IMR-90 (cell line): ENCODE results near the gene MADD. TPM values are rescaled to one million over a fixed set of nuclear protein-coding genes. Genes with fewer than 3 reads are reported as not detected.

ENCODE experiments used
- ATAC-seq: fragments of 200-7000 bp; cut with Tn5 transposase; 2 replicates; pipeline ENCODE4 v1.9.1; 2020; ENCODE audit warnings: low read depth, mild to moderate bottlenecking, moderate library complexity
- BruUV-seq: library from RNA; stranded (reverse); fragments of 400-500 nt; replicated peaks from 2 replicates; lab custom pipeline; 2021; lab: Mats Ljungman, UMichigan
- CTCF ChIA-PET: fragments of 300-600 bp; formaldehyde crosslinking; extraction: SDS; loops from one replicate; lab custom pipeline; 2021; ENCODE audit warnings: antibody characterized with exemption; lab: Yijun Ruan, JAX
- POLR2A ChIA-PET: fragments of 300-600 bp; sonication (Branson Sonifier 250); formaldehyde crosslinking; loops from one replicate; lab custom pipeline; 2022; ENCODE audit warnings: antibody characterized with exemption; ENCODE audit not compliant: unreplicated experiment; lab: Charles Lee
- DNase-seq: peaks from one replicate; pipeline ENCODE4 v3.0.0; 2013
- H2AFZ ChIP-seq: replicated peaks from 2 replicates; pipeline ENCODE3; 2013; ENCODE audit warnings: low read length, mild to moderate bottlenecking; ENCODE audit not compliant: poor library complexity
- H2AK5ac ChIP-seq: 2 replicates; pipeline ENCODE4 v1.6.1; 2013; ENCODE audit warnings: low read depth, low read length, inconsistent platforms
- H2AK9ac ChIP-seq: replicated peaks from 2 replicates; pipeline ENCODE3; 2013; ENCODE audit warnings: mild to moderate bottlenecking, low read depth, low read length, moderate library complexity; ENCODE audit not compliant: poor library complexity
- H2BK120ac ChIP-seq: 2 replicates; pipeline ENCODE4 v1.6.1; 2013; ENCODE audit warnings: low read depth, low read length, inconsistent platforms
- H2BK15ac ChIP-seq: 3 replicates; pipeline ENCODE4 v1.6.1; 2013; ENCODE audit warnings: low read depth, low read length, inconsistent platforms
- H2BK20ac ChIP-seq: 2 replicates; pipeline ENCODE4 v1.6.1; 2013; ENCODE audit warnings: low read depth, mild to moderate bottlenecking, inconsistent platforms, low read length, moderate library complexity
- H2BK5ac ChIP-seq: 2 replicates; pipeline ENCODE4 v1.6.1; 2013; ENCODE audit warnings: mild to moderate bottlenecking, low read depth, low read length, inconsistent platforms; ENCODE audit not compliant: poor library complexity, severe bottlenecking
- H3K14ac ChIP-seq: replicated peaks from 2 replicates; pipeline ENCODE4 v1.6.1; 2013; ENCODE audit warnings: low read depth, low read length, inconsistent platforms
- H3K18ac ChIP-seq: 2 replicates; pipeline ENCODE4 v1.6.1; 2013; ENCODE audit warnings: low read depth, low read length, control low read depth
- H3K23ac ChIP-seq: 2 replicates; pipeline ENCODE4 v1.6.1; 2013; ENCODE audit warnings: low read depth, low read length, inconsistent platforms
- H3K27ac ChIP-seq: 2 replicates; pipeline ENCODE4 v1.5.1; 2013; ENCODE audit warnings: mild to moderate bottlenecking, control low read depth, low read length; ENCODE audit not compliant: insufficient read depth
- H3K27me3 ChIP-seq: 2 replicates; pipeline ENCODE4 v1.6.1; 2013; ENCODE audit warnings: low read length; ENCODE audit not compliant: control insufficient read depth, insufficient read depth
- H3K36me3 ChIP-seq: 2 replicates; pipeline ENCODE4 v1.6.1; 2013; ENCODE audit warnings: low read length, mixed read lengths; ENCODE audit not compliant: control insufficient read depth, insufficient read depth
- H3K4ac ChIP-seq: 2 replicates; pipeline ENCODE4 v1.6.1; 2013; ENCODE audit warnings: low read depth, low read length, inconsistent platforms
- H3K4me1 ChIP-seq: 2 replicates; pipeline ENCODE4 v1.6.1; 2013; ENCODE audit warnings: low read length, mixed read lengths; ENCODE audit not compliant: control insufficient read depth, insufficient read depth
- H3K4me2 ChIP-seq: 2 replicates; pipeline ENCODE4 v1.6.1; 2013; ENCODE audit warnings: low read depth, mild to moderate bottlenecking, control low read depth, low read length, moderate library complexity
- H3K4me3 ChIP-seq: 2 replicates; pipeline ENCODE4 v1.5.1; 2013; ENCODE audit warnings: low read depth, mild to moderate bottlenecking, control low read depth, low read length, moderate library complexity; ENCODE audit not compliant: insufficient read depth
- H3K56ac ChIP-seq: 2 replicates; pipeline ENCODE4 v1.6.1; 2013; ENCODE audit warnings: low read length, inconsistent platforms; ENCODE audit not compliant: insufficient read depth; ENCODE audit errors: extremely low read depth
- H3K79me1 ChIP-seq, 2 experiments: 2 replicates each; pipeline ENCODE4 v1.6.1; 2013; ENCODE audit warnings: low read length in 2 of 2, inconsistent platforms in 1 of 2, low read depth in 1 of 2
- H3K9ac ChIP-seq: 2 replicates; pipeline ENCODE4 v1.6.1; 2013; ENCODE audit warnings: low read depth, low read length, control low read depth
- H3K9me1 ChIP-seq: 2 replicates; pipeline ENCODE4 v1.6.1; 2013; ENCODE audit warnings: low read length, inconsistent platforms; ENCODE audit not compliant: insufficient read depth
- H3K9me3 ChIP-seq: 2 replicates; pipeline ENCODE4 v1.6.1; 2013; ENCODE audit warnings: low read length; ENCODE audit not compliant: control insufficient read depth, insufficient read depth
- H4K20me1 ChIP-seq: 2 replicates; pipeline ENCODE4 v1.6.1; 2013; ENCODE audit warnings: low read length, inconsistent platforms; ENCODE audit not compliant: insufficient read depth
- H4K5ac ChIP-seq: 2 replicates; pipeline ENCODE4 v1.6.1; 2013; ENCODE audit warnings: mild to moderate bottlenecking, low read depth, low read length, control low read depth
- H4K8ac ChIP-seq, 2 experiments: 2 replicates each; pipeline ENCODE4 v1.6.1; 2013; ENCODE audit warnings: low read depth in 2 of 2, low read length in 2 of 2, control low read depth in 1 of 2, inconsistent platforms in 1 of 2
- H4K91ac ChIP-seq: 2 replicates; pipeline ENCODE4 v1.6.1; 2013; ENCODE audit warnings: low read depth, low read length, inconsistent platforms; ENCODE audit not compliant: insufficient read depth
- CEBPB ChIP-seq: IDR thresholded peaks from 2 replicates; pipeline ENCODE4 v1.6.1; 2012; ENCODE audit warnings: low read depth, low read length, improper control_type of control experiment
- FOS ChIP-seq: fragments of 150-350 bp; IDR thresholded peaks from 2 replicates; pipeline ENCODE4 v1.6.1; 2016; ENCODE audit warnings: low read depth, low read length
- MAFK ChIP-seq: IDR thresholded peaks from 2 replicates; pipeline ENCODE4 v1.6.1; 2012; ENCODE audit warnings: low read depth, low read length, improper control_type of control experiment
- MAZ ChIP-seq: IDR thresholded peaks from 2 replicates; pipeline ENCODE4 v1.6.1; 2012; ENCODE audit warnings: low read depth, mild to moderate bottlenecking, low read length, improper control_type of control experiment, moderate library complexity, borderline replicate concordance
- NFE2L2 ChIP-seq: fragments of 150-350 bp; IDR thresholded peaks from 2 replicates; pipeline ENCODE4 v1.6.1; 2016; ENCODE audit warnings: low read depth, mild to moderate bottlenecking, low read length
- RFX5 ChIP-seq: IDR thresholded peaks from 2 replicates; pipeline ENCODE4 v1.8.0; 2012; ENCODE audit warnings: low read depth, mild to moderate bottlenecking, low read length, moderate library complexity
- USF2 ChIP-seq: fragments of 150-350 bp; IDR thresholded peaks from 2 replicates; pipeline ENCODE4 v1.6.1; 2017; ENCODE audit warnings: mild to moderate bottlenecking, antibody characterized with exemption, low read length, low read depth
- WGBS, 2 experiments: methylation state at CpG; one replicate each; pipeline versions ENCODE4 v1.1.5 to v1.1.7; 2013; ENCODE audit warnings: missing lambda C conversion rate in 2 of 2; ENCODE audit not compliant: insufficient read length in 1 of 2; ENCODE audit errors: extremely low coverage in 2 of 2; 5-methylcytosine and 5-hydroxymethylcytosine counted together
- dilution Hi-C: fragments of 300-500 bp; cut with HindIII; formaldehyde crosslinking; loops from one replicate; pipeline ENCODE4 v1.14.3; 2018; ENCODE audit warnings: low sequenced_read_pairs; ENCODE audit not compliant: unreplicated experiment
- in situ Hi-C: fragments of 300-500 bp; cut with MboI; formaldehyde crosslinking; loops from 3 replicates; pipeline ENCODE4 v1.14.3; 2019; ENCODE audit warnings: low sequenced_read_pairs, inconsistent platforms, mixed read lengths
- intact Hi-C: fragments of 100-400 bp; cut with micrococcal nuclease; formaldehyde crosslinking; loops from 2 replicates; pipeline ENCODE4 v1.10.0; 2022
- polyA plus RNA-seq, 3 experiments: library from polyadenylated mRNA; depleted of rRNA; stranded (reverse); fragments of >200 nt; gene quantifications; 2 replicates each; pipeline ENCODE4 v1.2.3, GENCODE V29; 2012; ENCODE audit warnings: low replicate concordance in 1 of 3
- total RNA-seq: library from RNA; depleted of rRNA; stranded (reverse); fragments of >200 nt; gene quantifications from 2 replicates; pipeline ENCODE4 v1.2.3, GENCODE V29; 2012
- TF ChIP-seq, protein P1 (sequence below): fragments of 150-350 bp; IDR thresholded peaks from 2 replicates; pipeline ENCODE4 v1.6.1; 2016; ENCODE audit warnings: low read depth, mild to moderate bottlenecking, low read length, moderate library complexity, borderline replicate concordance

MADD gene
- total and polyA plus RNA-seq, 2 of the 4 experiments (the other 2 are of a cell fraction): 13.3 to 16.4 TPM

DNA sequence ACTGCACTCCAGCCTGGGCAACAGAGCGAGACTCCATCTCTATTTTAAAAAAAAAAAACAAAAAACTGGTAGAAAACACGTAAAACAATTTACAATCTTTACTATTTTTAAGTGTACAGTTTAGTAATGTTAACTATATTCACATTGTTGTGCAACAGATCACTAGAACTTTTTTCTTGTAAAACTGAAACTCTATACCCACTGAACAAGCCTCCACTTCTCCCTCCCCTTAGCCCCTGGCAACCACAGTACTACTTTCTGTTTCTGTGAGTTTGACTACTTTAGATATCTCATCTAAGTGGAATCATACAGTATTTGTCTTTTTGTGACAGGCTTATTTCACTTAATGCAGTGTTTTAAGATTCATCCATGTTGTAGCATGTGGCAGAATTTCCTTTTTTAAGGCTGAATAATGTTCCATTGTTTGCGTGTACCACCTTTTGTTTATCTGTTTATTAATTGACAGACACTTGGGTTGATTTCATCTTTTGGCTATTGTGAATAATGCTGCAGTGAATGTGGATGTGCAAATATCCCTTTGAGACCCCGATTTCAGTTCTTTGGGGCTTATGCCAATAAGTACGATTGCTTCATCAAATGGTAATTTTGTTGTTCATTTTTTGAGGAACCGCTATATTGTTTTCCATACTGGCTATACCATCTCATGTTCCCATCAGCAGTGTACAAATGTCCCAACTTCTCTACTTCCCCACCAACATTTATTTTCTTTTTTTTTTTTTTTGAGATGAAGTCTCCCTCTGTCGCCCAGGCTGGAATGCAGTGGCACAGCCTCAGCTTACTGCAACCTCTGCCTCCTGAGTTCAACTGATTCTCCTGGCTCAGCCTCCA is 44.2 kb upstream of the MADD start:
- no peak overlapping the region for H3K56ac ChIP-seq
- no peak overlapping the region for H2BK120ac ChIP-seq
- TF ChIP-seq RFX5 (no peak), MAZ (no peak), CEBPB (peak; percentile 63), FOS (no peak), MAFK (no peak), USF2 (no peak), NFE2L2 (no peak)
- TF ChIP-seq, protein P1, sequence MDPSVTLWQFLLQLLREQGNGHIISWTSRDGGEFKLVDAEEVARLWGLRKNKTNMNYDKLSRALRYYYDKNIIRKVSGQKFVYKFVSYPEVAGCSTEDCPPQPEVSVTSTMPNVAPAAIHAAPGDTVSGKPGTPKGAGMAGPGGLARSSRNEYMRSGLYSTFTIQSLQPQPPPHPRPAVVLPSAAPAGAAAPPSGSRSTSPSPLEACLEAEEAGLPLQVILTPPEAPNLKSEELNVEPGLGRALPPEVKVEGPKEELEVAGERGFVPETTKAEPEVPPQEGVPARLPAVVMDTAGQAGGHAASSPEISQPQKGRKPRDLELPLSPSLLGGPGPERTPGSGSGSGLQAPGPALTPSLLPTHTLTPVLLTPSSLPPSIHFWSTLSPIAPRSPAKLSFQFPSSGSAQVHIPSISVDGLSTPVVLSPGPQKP: no peak
- no peak overlapping the region for H2AFZ ChIP-seq
- no peak overlapping the region for H4K8ac ChIP-seq
- H3K79me1 ChIP-seq: peaks cover 5 to 16% of the 10 kb centered on the region in 2 experiments; a peak in 3 of 4 replicates
- H3K4me1 ChIP-seq: no peaks in the 10 kb centered on the region
- H2BK20ac ChIP-seq: no peak overlapping the region
- H2AK5ac ChIP-seq: no peak overlapping the region
- H2BK15ac ChIP-seq: no peak overlapping the region
- H3K27ac ChIP-seq: no peak overlapping the region; the same call in 1 of the 2 replicates
- no peak overlapping the region for H2BK5ac ChIP-seq
- TSS peak; percentile 11 for BruUV-seq
- H3K4ac ChIP-seq: no peak overlapping the region
- 0 out of 2 replicates have a peak, but pooled peaks cover 3% of the 10 kb centered on the region for H3K9me1 ChIP-seq
- H3K14ac ChIP-seq: no peak overlapping the region
- intact Hi-C loops: no loop called here
- no peak overlapping the region for H3K9ac ChIP-seq
- H2AK9ac ChIP-seq: no peak overlapping the region
- no peak overlapping the region for H4K91ac ChIP-seq
- in situ Hi-C loops: no loop called here
- no peak overlapping the region for H3K23ac ChIP-seq
- H3K4me3 ChIP-seq: no peak overlapping the region
- no peak overlapping the region for H4K5ac ChIP-seq
- H3K18ac ChIP-seq: no peak overlapping the region
- H3K9me3 ChIP-seq: no peaks in the 10 kb centered on the region
- no peaks in the 10 kb centered on the region for H3K27me3 ChIP-seq
- dilution Hi-C loops: no loop called here
- ATAC-seq (peak; percentile 85), DNase-seq (peak; percentile 64)
- no peak overlapping the region for H3K4me2 ChIP-seq
- H4K20me1 ChIP-seq: 0 out of 2 replicates have a peak, but pooled peaks cover 4% of the 10 kb centered on the region
- POLR2A ChIA-PET: no interaction called here
- WGBS, 2 experiments: no CpG with 5 or more reads among the region's 7 CpGs
- CTCF ChIA-PET: no interaction called here
- peaks cover 33% of the 10 kb centered on the region; the same call in 1 of the 2 replicates for H3K36me3 ChIP-seq
